Prostate gland (tissue), 2 donors: ENCODE data around the gene NR5A2. TPM values are rescaled to one million over a fixed set of nuclear protein-coding genes. Genes with fewer than 3 reads are reported as not detected.

Source experiments
- DNase-seq: peaks from one replicate; pipeline ENCODE4 v3.0.0-alpha.2; 2019; ENCODE audit warnings: low spot score
- H3K27ac ChIP-seq, 2 donors: fragments of 200-600 bp; sonication (generic); 2 replicates each; pipeline ENCODE4 v1.5.1; 2017 to 2019
- H3K27me3 ChIP-seq: fragments of 200-600 bp; sonication (generic); replicated peaks from 2 replicates; pipeline ENCODE4 v1.5.1; 2019; ENCODE audit not compliant: insufficient read depth
- H3K36me3 ChIP-seq, 2 donors: fragments of 200-600 bp; sonication (generic); 1 replicate in 1 of 2; 2 replicates in 1 of 2; pipeline versions ENCODE4 v1.5.1 to v1.8.1; 2017 to 2019
- H3K4me1 ChIP-seq: fragments of 200-600 bp; sonication (generic); replicated peaks from 2 replicates; pipeline ENCODE4 v1.5.1; 2019
- H3K4me3 ChIP-seq, 2 donors: fragments of 200-600 bp; sonication (generic); 2 replicates each; pipeline ENCODE4 v1.5.1; 2017 to 2019
- H3K9me3 ChIP-seq: fragments of 200-600 bp; sonication (generic); 2 replicates; pipeline ENCODE4 v1.5.1; 2017
- POLR2A ChIP-seq: fragments of 450-650 bp; IDR thresholded peaks from one replicate; pipeline ENCODE4 v1.6.1; 2016; ENCODE audit warnings: antibody characterized with exemption, mild to moderate bottlenecking
- POLR2AphosphoS5 ChIP-seq: sonication (generic); formaldehyde crosslinking; IDR thresholded peaks from one replicate; pipeline ENCODE4 v1.6.1; 2017; ENCODE audit warnings: antibody characterized with exemption
- WGBS: methylation state at CpG from one replicate; pipeline ENCODE4 v1.1.5; 2018; 5-methylcytosine and 5-hydroxymethylcytosine counted together
- intact Hi-C: fragments of 100-400 bp; cut with DNase I; formaldehyde crosslinking; loops from one replicate; pipeline ENCODE4 v1.14.2; 2022
- total RNA-seq, 2 donors: library from RNA; depleted of rRNA; stranded (reverse); fragments of >200 nt; gene quantifications; one replicate each; pipeline ENCODE4 v1.1.0, GENCODE V29; 2016
- TF ChIP-seq, protein P1 (sequence below), 4 experiments: fragments of 200-600 bp in 2 of 4; fragments of 450-650 bp in 2 of 4; sonication (generic) in 2 of 4; IDR thresholded peaks; 1 replicate in 3 of 4; 2 replicates in 1 of 4; pipeline ENCODE4 v1.5.1; 2016 to 2019; ENCODE audit warnings: antibody characterized with exemption in 4 of 4, mild to moderate bottlenecking in 2 of 4, moderate library complexity in 2 of 4

NR5A2 gene
- total RNA-seq, 2 donors from 2014 or later = 0.87 to 2.7 TPM

DNA sequence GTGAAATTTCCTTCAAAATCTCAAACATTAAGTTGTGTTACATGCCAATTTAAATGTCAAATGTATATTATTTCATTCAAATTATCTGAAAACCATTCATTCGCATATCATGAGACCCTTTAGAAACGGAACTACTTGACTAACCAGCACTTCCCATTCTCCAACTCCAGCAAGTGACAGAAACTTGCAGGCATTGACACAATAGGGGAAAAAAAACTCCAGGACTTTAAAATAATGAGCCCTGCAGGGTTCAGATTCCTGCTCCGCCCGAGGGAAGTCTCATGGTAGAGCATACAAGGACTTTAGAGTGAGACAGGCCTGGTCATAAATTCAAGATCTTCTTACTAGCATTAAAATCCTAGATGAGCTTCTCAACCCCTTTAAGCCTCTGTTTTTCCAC lies 138.9 kb downstream of the NR5A2 start:
- whole genome bisulfite sequencing = 83% methylated on average over 4 of the region's 4 CpGs
- Histone ChIP-seq H3K27ac (no peak overlapping the region), H3K36me3 (no peaks in the 10 kb centered on the region), H3K4me1 (no peaks in the 10 kb centered on the region), H3K4me3 (no peak overlapping the region), H3K9me3 (no peaks in the 10 kb centered on the region), H3K27me3 (peaks cover 2% of the 10 kb centered on the region)
- intact Hi-C loops = no loop called here
- no peak for DNase-seq
- TF ChIP-seq POLR2A (no peak), POLR2AphosphoS5 (no peak)
- TF ChIP-seq, protein P1, sequence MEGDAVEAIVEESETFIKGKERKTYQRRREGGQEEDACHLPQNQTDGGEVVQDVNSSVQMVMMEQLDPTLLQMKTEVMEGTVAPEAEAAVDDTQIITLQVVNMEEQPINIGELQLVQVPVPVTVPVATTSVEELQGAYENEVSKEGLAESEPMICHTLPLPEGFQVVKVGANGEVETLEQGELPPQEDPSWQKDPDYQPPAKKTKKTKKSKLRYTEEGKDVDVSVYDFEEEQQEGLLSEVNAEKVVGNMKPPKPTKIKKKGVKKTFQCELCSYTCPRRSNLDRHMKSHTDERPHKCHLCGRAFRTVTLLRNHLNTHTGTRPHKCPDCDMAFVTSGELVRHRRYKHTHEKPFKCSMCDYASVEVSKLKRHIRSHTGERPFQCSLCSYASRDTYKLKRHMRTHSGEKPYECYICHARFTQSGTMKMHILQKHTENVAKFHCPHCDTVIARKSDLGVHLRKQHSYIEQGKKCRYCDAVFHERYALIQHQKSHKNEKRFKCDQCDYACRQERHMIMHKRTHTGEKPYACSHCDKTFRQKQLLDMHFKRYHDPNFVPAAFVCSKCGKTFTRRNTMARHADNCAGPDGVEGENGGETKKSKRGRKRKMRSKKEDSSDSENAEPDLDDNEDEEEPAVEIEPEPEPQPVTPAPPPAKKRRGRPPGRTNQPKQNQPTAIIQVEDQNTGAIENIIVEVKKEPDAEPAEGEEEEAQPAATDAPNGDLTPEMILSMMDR (IDR thresholded peaks at IDR 0.05) = no peak

DNA sequence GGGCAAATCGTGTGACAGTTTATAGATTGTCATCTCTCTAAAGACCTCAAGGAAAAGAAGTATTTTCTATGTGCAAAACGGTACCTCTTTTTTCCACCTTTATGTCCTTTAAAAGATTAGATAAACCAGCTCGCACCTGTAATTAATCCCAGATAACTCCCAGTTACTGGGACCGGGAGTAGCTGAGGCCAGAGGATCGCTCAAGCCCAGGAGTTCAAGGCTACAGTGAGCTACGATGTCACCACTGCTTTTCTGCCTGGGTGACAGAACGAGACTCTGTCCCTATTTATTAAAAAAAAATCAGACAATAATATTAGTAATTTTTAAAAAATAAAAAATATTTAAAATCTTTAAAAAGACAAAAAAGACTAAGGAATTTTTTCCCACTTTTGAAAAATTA lies 141.4 kb downstream of the NR5A2 start:
- H3K9me3 ChIP-seq = no peaks in the 10 kb centered on the region
- no peak overlapping the region for H3K4me3 ChIP-seq
- intact Hi-C loops = no loop called here
- H3K36me3 ChIP-seq = no peaks in the 10 kb centered on the region
- H3K4me1 ChIP-seq = no peaks in the 10 kb centered on the region
- WGBS = 71% methylated on average over 7 of the region's 7 CpGs
- no peak for DNase-seq
- TF ChIP-seq POLR2A (no peak), POLR2AphosphoS5 (no peak)
- TF ChIP-seq, protein P1 (IDR thresholded peaks at IDR 0.05) = no peak
- H3K27me3 ChIP-seq = peaks cover 2% of the 10 kb centered on the region
- H3K27ac ChIP-seq = no peak overlapping the region

DNA sequence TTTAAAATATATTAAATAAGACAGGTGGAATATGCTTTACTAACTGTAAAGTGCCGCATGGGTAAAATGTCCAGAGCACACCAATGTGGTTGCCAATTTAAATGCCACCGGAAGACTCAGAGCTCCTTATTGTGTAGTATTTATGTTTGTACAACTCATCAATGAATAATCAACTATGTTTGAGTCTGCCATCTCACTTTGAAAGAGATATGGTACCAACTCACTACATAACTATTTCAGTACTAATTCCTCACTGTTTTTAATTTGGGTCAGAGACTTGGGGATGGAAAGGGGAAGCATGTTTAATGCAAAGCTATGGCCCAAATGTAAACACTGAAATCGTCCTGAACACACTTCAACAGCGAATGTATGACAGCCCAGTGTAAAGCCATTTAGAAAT lies 144.8 kb downstream of the NR5A2 start:
- Histone ChIP-seq H3K36me3 (no peaks in the 10 kb centered on the region), H3K4me3 (no peak overlapping the region), H3K27ac (no peak overlapping the region), H3K9me3 (no peaks in the 10 kb centered on the region), H3K4me1 (no peaks in the 10 kb centered on the region), H3K27me3 (peaks cover 2% of the 10 kb centered on the region)
- TF ChIP-seq POLR2AphosphoS5 (no peak), POLR2A (no peak)
- TF ChIP-seq, protein P1 (IDR thresholded peaks at IDR 0.05) = no peak
- WGBS = 64% methylated on average over 4 of the region's 4 CpGs
- intact Hi-C loops = no loop called here
- DNase-seq = no peak

DNA sequence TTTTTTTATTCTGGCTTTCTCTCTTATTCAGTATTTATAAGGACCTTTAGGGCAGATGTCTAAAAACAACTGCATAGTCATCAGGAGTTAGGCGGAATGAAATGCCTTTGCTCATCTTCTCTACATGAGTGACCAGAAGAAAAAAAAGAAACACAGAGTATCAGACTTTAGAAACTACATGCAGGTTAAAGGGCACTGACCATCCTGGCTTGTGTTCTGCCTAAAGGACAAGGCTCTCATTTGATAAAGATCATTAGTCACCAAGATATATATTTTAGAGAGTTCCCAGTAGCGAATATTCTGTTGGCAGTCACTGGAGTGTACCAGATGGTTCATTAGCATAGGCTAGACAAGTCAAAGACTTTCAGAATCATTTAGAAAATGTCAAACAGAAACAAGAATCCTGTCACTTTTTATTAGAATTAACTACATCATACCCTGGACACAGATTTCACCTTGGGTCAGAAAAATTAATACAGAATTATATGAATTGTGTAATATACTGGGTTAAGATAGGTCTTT lies 145.6 kb downstream of the NR5A2 start:
- no peak overlapping the region for H3K27ac ChIP-seq
- H3K4me3 ChIP-seq = no peak overlapping the region
- TF ChIP-seq, protein P1 (IDR thresholded peaks at IDR 0.05) = no peak
- TF ChIP-seq POLR2A (no peak), POLR2AphosphoS5 (no peak)
- peaks cover 2% of the 10 kb centered on the region for H3K27me3 ChIP-seq
- H3K36me3 ChIP-seq = no peaks in the 10 kb centered on the region
- H3K9me3 ChIP-seq = no peaks in the 10 kb centered on the region
- intact Hi-C loops = no loop called here
- DNase-seq = no peak
- H3K4me1 ChIP-seq = no peaks in the 10 kb centered on the region
- 49% methylated on average over 2 of the region's 2 CpGs for WGBS

DNA sequence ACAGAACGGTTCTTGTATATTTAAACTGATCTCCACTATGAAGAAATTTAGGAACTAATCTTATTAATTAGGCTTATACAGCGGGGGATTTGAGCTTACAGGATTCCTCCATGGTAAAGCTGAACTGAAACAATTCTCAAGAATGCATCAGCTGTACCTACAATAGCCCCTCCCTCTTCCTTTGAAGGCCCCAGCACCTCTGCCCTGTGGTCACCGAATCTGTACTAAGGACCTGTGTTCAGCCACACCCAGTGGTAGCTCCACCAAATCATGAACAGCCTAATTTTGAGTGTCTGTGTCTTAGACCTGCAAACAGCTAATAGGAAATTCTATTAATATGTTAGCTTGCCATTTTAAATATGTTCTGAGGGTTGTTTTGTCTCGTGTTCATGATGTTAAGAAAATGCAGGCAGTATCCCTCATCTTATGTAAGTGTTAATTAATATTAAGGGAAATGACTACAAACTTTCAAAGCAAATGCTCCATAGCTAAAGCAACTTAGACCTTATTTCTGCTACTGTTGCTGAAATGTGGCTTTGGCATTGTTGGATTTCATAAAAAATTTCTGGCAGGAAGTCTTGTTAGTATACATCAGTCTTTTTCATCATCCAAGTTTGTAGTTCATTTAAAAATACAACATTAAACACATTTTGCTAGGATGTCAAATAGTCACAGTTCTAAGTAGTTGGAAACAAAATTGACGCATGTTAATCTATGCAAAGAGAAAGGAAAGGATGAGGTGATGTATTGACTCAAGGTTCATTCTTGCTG lies 147.2 kb downstream of the NR5A2 start:
- no peaks in the 10 kb centered on the region for H3K4me1 ChIP-seq
- DNase-seq = no peak
- intact Hi-C loops = no loop called here
- no peaks in the 10 kb centered on the region for H3K9me3 ChIP-seq
- 88% methylated on average over 5 of the region's 5 CpGs for WGBS
- no peaks in the 10 kb centered on the region for H3K36me3 ChIP-seq
- no peak overlapping the region for H3K4me3 ChIP-seq
- peaks cover 2% of the 10 kb centered on the region for H3K27me3 ChIP-seq
- no peak overlapping the region for H3K27ac ChIP-seq
- TF ChIP-seq POLR2A (no peak), POLR2AphosphoS5 (no peak)
- TF ChIP-seq, protein P1 (IDR thresholded peaks at IDR 0.05) = no peak
